WTC11 (cell line): ENCODE results near the gene ASPHD2. TPM values are rescaled to one million over a fixed set of nuclear protein-coding genes. Genes with fewer than 3 reads are reported as not detected.
"Not testable (repeated sequence)": the region's sequence is repeated elsewhere in the genome, so short reads cannot be mapped to it uniquely, and the experiment has no call there.

Experiments used
- ATAC-seq: fragments of 200-7000 bp; cut with Tn5 transposase; 2 replicates; pipeline ENCODE4 v1.10.0; 2021; ENCODE audit warnings: mild to moderate bottlenecking, moderate library complexity
- CTCF ChIA-PET: fragments of 300-600 bp; sonication (Branson Sonifier 250); formaldehyde crosslinking; loops from one replicate; lab custom pipeline; 2021; ENCODE audit warnings: antibody characterized with exemption; lab: Charles Lee
- POLR2A ChIA-PET: fragments of 350-600 bp; sonication (Branson Sonifier 250); formaldehyde crosslinking; loops from one replicate; lab custom pipeline; 2021; ENCODE audit warnings: antibody characterized with exemption; lab: Charles Lee
- DNase-seq: peaks from one replicate; pipeline ENCODE4 v3.0.0; 2021; ENCODE audit warnings: low spot score
- H3K27ac Mint-ChIP-seq: 2 replicates; pipeline ENCODE4 v1.8.0; 2021; ENCODE audit warnings: mixed read lengths
- H3K27me3 Mint-ChIP-seq: 2 replicates; pipeline ENCODE4 v1.8.0; 2021; ENCODE audit warnings: low read depth, mild to moderate bottlenecking, moderate library complexity, mixed read lengths
- H3K36me3 Mint-ChIP-seq: 2 replicates; pipeline ENCODE4 v1.8.0; 2021; ENCODE audit warnings: mixed read lengths
- H3K4me1 Mint-ChIP-seq: 2 replicates; pipeline ENCODE4 v1.8.0; 2022; ENCODE audit warnings: mixed read lengths
- H3K4me3 Mint-ChIP-seq: 2 replicates; pipeline ENCODE4 v1.8.0; 2021; ENCODE audit warnings: mild to moderate bottlenecking, moderate library complexity, mixed read lengths
- H3K9me3 Mint-ChIP-seq: 2 replicates; pipeline ENCODE4 v1.8.0; 2021; ENCODE audit warnings: mixed read lengths
- CREM ChIP-seq: sonication (generic); formaldehyde crosslinking; IDR thresholded peaks from 2 replicates; pipeline ENCODE4 v1.8.1; 2022; ENCODE audit warnings: mild to moderate bottlenecking, missing genetic modification reagents, moderate library complexity
- FOXK1 ChIP-seq: sonication (generic); formaldehyde crosslinking; IDR thresholded peaks from 2 replicates; pipeline ENCODE4 v1.8.0; 2022; ENCODE audit warnings: mild to moderate bottlenecking, moderate library complexity, missing genetic modification reagents
- GTF2I ChIP-seq: fragments of 250-450 bp; sonication (Bioruptor Pico); conservative IDR thresholded peaks from 2 replicates; pipeline ENCODE4 v1.4.0; 2021; ENCODE audit warnings: mild to moderate bottlenecking
- JUN ChIP-seq: sonication (generic); formaldehyde crosslinking; IDR thresholded peaks from 2 replicates; pipeline ENCODE4 v1.8.0; 2023; ENCODE audit warnings: mild to moderate bottlenecking, missing genetic modification reagents
- MYBL2 ChIP-seq: sonication (generic); formaldehyde crosslinking; IDR thresholded peaks from 2 replicates; pipeline ENCODE4 v1.8.1; 2023; ENCODE audit warnings: mild to moderate bottlenecking, moderate library complexity, missing genetic modification reagents
- NFE2L1 ChIP-seq: sonication (generic); formaldehyde crosslinking; IDR thresholded peaks from 2 replicates; pipeline ENCODE4 v1.8.1; 2023; ENCODE audit warnings: missing genetic modification reagents
- PRRX2 ChIP-seq: fragments of 250-450 bp; sonication (Bioruptor Pico); IDR thresholded peaks from 2 replicates; pipeline ENCODE4 v1.8.0; 2021; ENCODE audit warnings: mild to moderate bottlenecking
- RELA ChIP-seq: sonication (generic); formaldehyde crosslinking; IDR thresholded peaks from 2 replicates; pipeline ENCODE4 v1.8.1; 2022; ENCODE audit warnings: missing genetic modification reagents, mild to moderate bottlenecking, borderline replicate concordance
- SMAD4 ChIP-seq: sonication (generic); formaldehyde crosslinking; IDR thresholded peaks from 2 replicates; pipeline ENCODE4 v1.8.0; 2022; ENCODE audit warnings: mild to moderate bottlenecking, missing genetic modification reagents
- TCF7 ChIP-seq: sonication (generic); formaldehyde crosslinking; IDR thresholded peaks from 2 replicates; pipeline ENCODE4 v1.8.0; 2022; ENCODE audit warnings: mild to moderate bottlenecking, low read depth, missing genetic modification reagents, moderate library complexity
- ZNF121 ChIP-seq: sonication (generic); formaldehyde crosslinking; IDR thresholded peaks from 2 replicates; pipeline ENCODE4 v1.8.0; 2023; ENCODE audit warnings: missing genetic modification reagents
- ZNF138 ChIP-seq: sonication (generic); formaldehyde crosslinking; conservative IDR thresholded peaks from 2 replicates; pipeline ENCODE4 v1.8.1; 2022; ENCODE audit warnings: mild to moderate bottlenecking, moderate library complexity, missing genetic modification reagents
- ZNF219 ChIP-seq: sonication (generic); formaldehyde crosslinking; IDR thresholded peaks from 2 replicates; pipeline ENCODE4 v1.8.0; 2023; ENCODE audit warnings: missing genetic modification reagents, mild to moderate bottlenecking, borderline replicate concordance
- total RNA-seq: library from RNA; stranded (reverse); gene quantifications from 3 replicates; pipeline ENCODE4 v1.2.3, GENCODE V29; 2021
- TF ChIP-seq, protein P1 (sequence below): sonication (generic); formaldehyde crosslinking; IDR thresholded peaks from 2 replicates; pipeline ENCODE4 v1.8.1; 2022; ENCODE audit warnings: low read depth, mild to moderate bottlenecking, moderate library complexity, missing genetic modification reagents, borderline replicate concordance
- TF ChIP-seq, protein P2 (sequence below): fragments of 250-450 bp; sonication (Bioruptor Pico); IDR thresholded peaks from 2 replicates; pipeline ENCODE4 v2.1.2; 2022; ENCODE audit warnings: mild to moderate bottlenecking, moderate library complexity
- TF ChIP-seq, protein P3 (sequence below): sonication (generic); formaldehyde crosslinking; IDR thresholded peaks from 2 replicates; pipeline ENCODE4 v1.8.0; 2022; ENCODE audit warnings: mild to moderate bottlenecking, missing genetic modification reagents
- TF ChIP-seq, protein P4 (sequence below): fragments of 250-450 bp; sonication (Bioruptor Pico); IDR thresholded peaks from 2 replicates; pipeline ENCODE4 v1.9.0; 2021; ENCODE audit warnings: moderate library complexity, mild to moderate bottlenecking, inconsistent platforms, borderline replicate concordance
- TF ChIP-seq, protein P5 (sequence below): sonication (generic); formaldehyde crosslinking; IDR thresholded peaks from 2 replicates; pipeline ENCODE4 v1.8.1; 2023; ENCODE audit warnings: mild to moderate bottlenecking, moderate library complexity, missing genetic modification reagents
- TF ChIP-seq, protein P6 (sequence below): sonication (generic); formaldehyde crosslinking; IDR thresholded peaks from 2 replicates; pipeline ENCODE4 v1.8.0; 2023; ENCODE audit warnings: missing genetic modification reagents

Gene ASPHD2
- total RNA-seq, 1 experiment from 2014 or later: 7.1 TPM

DNA sequence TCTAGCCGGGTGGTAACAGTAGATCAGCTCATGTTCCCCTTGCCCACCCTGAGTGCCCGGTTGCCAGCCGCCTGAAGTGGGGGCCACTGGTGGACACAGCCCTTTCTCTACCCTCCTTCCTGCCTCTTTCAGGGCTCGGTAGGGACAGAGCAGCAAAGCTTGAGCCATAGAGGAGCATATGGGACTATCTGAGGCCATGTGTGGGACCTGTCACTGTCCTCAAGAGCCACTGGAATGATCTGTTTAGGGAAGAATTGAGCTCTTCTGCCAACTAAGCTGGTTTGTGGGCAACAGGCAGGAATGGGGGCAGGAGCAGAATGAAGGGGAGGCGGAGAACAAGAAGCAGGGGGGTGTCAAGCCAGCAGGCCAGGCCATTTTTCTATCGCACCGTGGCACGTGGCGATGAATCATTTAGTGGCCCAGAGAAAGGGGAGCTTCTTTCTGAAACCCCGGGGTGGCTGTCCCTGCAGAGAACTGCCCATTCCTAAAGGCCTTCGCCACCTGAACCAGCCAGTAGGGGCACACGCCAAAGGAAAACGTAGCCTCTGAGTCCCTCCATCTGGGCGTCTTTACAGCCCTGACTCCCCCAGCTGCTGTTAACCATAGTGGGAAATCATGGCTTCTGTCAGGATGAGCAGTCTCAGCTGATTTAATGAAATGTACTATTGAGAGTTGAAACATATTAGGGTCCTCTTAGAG, 8.8 kb downstream of the ASPHD2 start:
- H3K27ac Mint-ChIP-seq: peak overlapping the region; percentile 56; the same call in 1 of the 2 replicates
- H3K4me3 Mint-ChIP-seq: no peak overlapping the region
- H3K36me3 Mint-ChIP-seq: peaks cover 6% of the 10 kb centered on the region; the same call in 1 of the 2 replicates
- no peaks in the 10 kb centered on the region for H3K9me3 Mint-ChIP-seq
- H3K4me1 Mint-ChIP-seq: peaks cover 5% of the 10 kb centered on the region
- no peaks in the 10 kb centered on the region for H3K27me3 Mint-ChIP-seq
- TF ChIP-seq, protein P1, sequence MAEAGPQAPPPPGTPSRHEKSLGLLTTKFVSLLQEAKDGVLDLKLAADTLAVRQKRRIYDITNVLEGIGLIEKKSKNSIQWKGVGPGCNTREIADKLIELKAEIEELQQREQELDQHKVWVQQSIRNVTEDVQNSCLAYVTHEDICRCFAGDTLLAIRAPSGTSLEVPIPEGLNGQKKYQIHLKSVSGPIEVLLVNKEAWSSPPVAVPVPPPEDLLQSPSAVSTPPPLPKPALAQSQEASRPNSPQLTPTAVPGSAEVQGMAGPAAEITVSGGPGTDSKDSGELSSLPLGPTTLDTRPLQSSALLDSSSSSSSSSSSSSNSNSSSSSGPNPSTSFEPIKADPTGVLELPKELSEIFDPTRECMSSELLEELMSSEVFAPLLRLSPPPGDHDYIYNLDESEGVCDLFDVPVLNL (CRISPR knock-in tag): no peak
- TF ChIP-seq, protein P2, sequence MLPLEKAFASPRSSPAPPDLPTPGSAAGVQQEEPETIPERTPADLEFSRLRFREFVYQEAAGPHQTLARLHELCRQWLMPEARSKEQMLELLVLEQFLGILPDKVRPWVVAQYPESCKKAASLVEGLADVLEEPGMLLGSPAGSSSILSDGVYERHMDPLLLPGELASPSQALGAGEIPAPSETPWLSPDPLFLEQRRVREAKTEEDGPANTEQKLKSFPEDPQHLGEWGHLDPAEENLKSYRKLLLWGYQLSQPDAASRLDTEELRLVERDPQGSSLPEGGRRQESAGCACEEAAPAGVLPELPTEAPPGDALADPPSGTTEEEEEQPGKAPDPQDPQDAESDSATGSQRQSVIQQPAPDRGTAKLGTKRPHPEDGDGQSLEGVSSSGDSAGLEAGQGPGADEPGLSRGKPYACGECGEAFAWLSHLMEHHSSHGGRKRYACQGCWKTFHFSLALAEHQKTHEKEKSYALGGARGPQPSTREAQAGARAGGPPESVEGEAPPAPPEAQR (CRISPR knock-in tag): no peak
- TF ChIP-seq, protein P3, sequence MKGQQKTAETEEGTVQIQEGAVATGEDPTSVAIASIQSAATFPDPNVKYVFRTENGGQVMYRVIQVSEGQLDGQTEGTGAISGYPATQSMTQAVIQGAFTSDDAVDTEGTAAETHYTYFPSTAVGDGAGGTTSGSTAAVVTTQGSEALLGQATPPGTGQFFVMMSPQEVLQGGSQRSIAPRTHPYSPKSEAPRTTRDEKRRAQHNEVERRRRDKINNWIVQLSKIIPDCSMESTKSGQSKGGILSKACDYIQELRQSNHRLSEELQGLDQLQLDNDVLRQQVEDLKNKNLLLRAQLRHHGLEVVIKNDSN (CRISPR knock-in tag): no peak
- TF ChIP-seq SMAD4 (CRISPR knock-in tag) (no peak), CREM (CRISPR knock-in tag) (no peak), JUN (CRISPR knock-in tag) (no peak), FOXK1 (CRISPR knock-in tag) (no peak), GTF2I (CRISPR knock-in tag) (no peak), MYBL2 (no peak), PRRX2 (CRISPR knock-in tag) (no peak), ZNF138 (CRISPR knock-in tag) (no peak), ZNF121 (no peak), RELA (CRISPR knock-in tag) (no peak), NFE2L1 (CRISPR knock-in tag) (no peak), ZNF219 (CRISPR knock-in tag) (no peak), TCF7 (CRISPR knock-in tag) (no peak)
- TF ChIP-seq, protein P4, sequence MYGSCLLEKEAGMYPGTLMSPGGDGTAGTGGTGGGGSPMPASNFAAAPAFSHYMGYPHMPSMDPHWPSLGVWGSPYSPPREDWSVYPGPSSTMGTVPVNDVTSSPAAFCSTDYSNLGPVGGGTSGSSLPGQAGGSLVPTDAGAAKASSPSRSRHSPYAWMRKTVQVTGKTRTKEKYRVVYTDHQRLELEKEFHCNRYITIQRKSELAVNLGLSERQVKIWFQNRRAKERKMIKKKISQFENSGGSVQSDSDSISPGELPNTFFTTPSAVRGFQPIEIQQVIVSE: no peak
- TF ChIP-seq, protein P5, sequence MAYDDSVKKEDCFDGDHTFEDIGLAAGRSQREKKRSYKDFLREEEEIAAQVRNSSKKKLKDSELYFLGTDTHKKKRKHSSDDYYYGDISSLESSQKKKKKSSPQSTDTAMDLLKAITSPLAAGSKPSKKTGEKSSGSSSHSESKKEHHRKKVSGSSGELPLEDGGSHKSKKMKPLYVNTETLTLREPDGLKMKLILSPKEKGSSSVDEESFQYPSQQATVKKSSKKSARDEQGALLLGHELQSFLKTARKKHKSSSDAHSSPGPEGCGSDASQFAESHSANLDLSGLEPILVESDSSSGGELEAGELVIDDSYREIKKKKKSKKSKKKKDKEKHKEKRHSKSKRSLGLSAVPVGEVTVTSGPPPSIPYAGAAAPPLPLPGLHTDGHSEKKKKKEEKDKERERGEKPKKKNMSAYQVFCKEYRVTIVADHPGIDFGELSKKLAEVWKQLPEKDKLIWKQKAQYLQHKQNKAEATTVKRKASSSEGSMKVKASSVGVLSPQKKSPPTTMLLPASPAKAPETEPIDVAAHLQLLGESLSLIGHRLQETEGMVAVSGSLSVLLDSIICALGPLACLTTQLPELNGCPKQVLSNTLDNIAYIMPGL (CRISPR knock-in tag): no peak
- TF ChIP-seq, protein P6, sequence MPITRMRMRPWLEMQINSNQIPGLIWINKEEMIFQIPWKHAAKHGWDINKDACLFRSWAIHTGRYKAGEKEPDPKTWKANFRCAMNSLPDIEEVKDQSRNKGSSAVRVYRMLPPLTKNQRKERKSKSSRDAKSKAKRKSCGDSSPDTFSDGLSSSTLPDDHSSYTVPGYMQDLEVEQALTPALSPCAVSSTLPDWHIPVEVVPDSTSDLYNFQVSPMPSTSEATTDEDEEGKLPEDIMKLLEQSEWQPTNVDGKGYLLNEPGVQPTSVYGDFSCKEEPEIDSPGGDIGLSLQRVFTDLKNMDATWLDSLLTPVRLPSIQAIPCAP: no peak
- ChIA-PET CTCF (interaction anchor here (0.8 to 1.5 kb wide), 9 partner anchors 13 to 107 kb away, joined by 3 to 11 read pairs (median 3); partner anchors contain the start of genes HPS4 and SRRD), POLR2A (no interaction called here)
- no peak for DNase-seq
- peak; percentile 73 for ATAC-seq

DNA sequence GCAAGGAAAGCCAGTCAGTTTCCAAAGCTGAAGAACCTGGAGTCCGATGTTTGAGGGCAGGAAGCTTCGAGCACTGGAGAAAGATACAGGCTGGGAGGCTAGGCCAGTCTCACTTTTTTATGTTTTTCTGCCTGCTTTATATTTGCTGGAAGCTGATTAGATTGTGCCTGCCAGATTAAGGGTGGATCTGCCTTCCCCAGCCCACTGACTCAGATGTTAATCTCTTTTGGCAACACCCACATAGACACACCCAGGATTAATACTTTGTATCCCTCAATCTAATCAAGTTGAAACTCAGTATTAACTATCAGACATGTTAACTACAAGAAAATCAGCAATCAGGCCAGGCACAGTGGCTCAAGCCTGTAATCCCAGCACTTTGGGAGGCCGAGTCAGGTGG, 9.7 kb downstream of the ASPHD2 start:
- DNase-seq, H3K9me3 Mint-ChIP-seq, H3K36me3 Mint-ChIP-seq, ATAC-seq, H3K4me1 Mint-ChIP-seq, H3K27me3 Mint-ChIP-seq, POLR2A ChIA-PET, H3K4me3 Mint-ChIP-seq: not testable (repeated sequence)
- CTCF ChIA-PET: interaction anchor here (1.4 to 1.5 kb wide), 2 partner anchors 23 to 45 kb away, joined by 5 to 7 read pairs; partner anchors contain the start of genes HPS4 and SRRD
- H3K27ac Mint-ChIP-seq: peak overlapping the region; percentile 45; the same call in 1 of the 2 replicates
